Testis (tissue), 3 donors: Measurements from ENCODE around the gene ACE. TPM values are rescaled to one million over a fixed set of nuclear protein-coding genes. Genes with fewer than 3 reads are reported as not detected.

ENCODE experiments used
- DNase-seq: peaks from one replicate; pipeline ENCODE4 v3.0.0-alpha.2; 2019
- H3K27ac ChIP-seq, 2 donors: fragments of 200-600 bp; sonication (generic); one replicate each; pipeline ENCODE4 v1.5.1; 2019
- H3K27me3 ChIP-seq: fragments of 200-600 bp; sonication (generic); one replicate; pipeline ENCODE4 v1.5.1; 2019
- H3K36me3 ChIP-seq: fragments of 200-600 bp; sonication (generic); one replicate; pipeline ENCODE4 v1.5.1; 2017; ENCODE audit warnings: low read depth; ENCODE audit errors: missing control alignments
- H3K4me1 ChIP-seq: fragments of 200-600 bp; sonication (generic); one replicate; pipeline ENCODE4 v1.5.1; 2019
- H3K4me3 ChIP-seq, 2 donors: fragments of 200-600 bp; sonication (generic); one replicate each; pipeline ENCODE4 v1.5.1; 2017 to 2019
- H3K9me3 ChIP-seq: fragments of 200-600 bp; sonication (generic); one replicate; pipeline ENCODE4 v1.5.1; 2017
- CTCF ChIP-seq, 3 experiments: fragments of 450-650 bp in 2 of 3; fragments of 200-600 bp in 1 of 3; sonication (generic) in 1 of 3; IDR thresholded peaks; one replicate each; pipeline ENCODE4 v1.5.1; 2016 to 2019; ENCODE audit warnings: antibody characterized with exemption in 3 of 3, mild to moderate bottlenecking in 2 of 3, moderate library complexity in 1 of 3
- POLR2A ChIP-seq: fragments of 450-650 bp; IDR thresholded peaks from one replicate; pipeline ENCODE4 v1.6.1; 2017; ENCODE audit warnings: antibody characterized with exemption, mild to moderate bottlenecking, moderate library complexity
- WGBS, 2 donors: methylation state at CpG; one replicate each; pipeline ENCODE4 v1.1.5; 2018; 5-methylcytosine and 5-hydroxymethylcytosine counted together
- intact Hi-C: fragments of 100-400 bp; cut with DNase I; formaldehyde crosslinking; loops from one replicate; pipeline ENCODE4 v1.15.1; 2023; ENCODE audit warnings: low total_unique reads
- polyA plus RNA-seq: library from polyadenylated mRNA; stranded (reverse); fragments of 350-450 nt; fragmentation: Illumina TruSeq; extraction: RNeasy Lipid Tissue Mini Kit (QIAGEN cat#74804); gene quantifications from one replicate; pipeline ENCODE4 v1.2.3, GENCODE V29; 2014; ENCODE audit warnings: low read depth, low replicate concordance; ENCODE audit not compliant: insufficient read depth
- total RNA-seq, 2 donors: library from RNA; depleted of rRNA; stranded (reverse); fragments of >200 nt; gene quantifications; one replicate each; pipeline ENCODE4 v1.2.3, GENCODE V29; 2016

The ACE gene
- total and polyA plus RNA-seq, 3 donors from 2014 or later = 87.8 to 216 (median 174) TPM

- intact Hi-C loops = loop anchor here (10.0 kb wide), 1 partner anchor 59 kb away; the partner anchor contains the start of gene ACE
- Histone ChIP-seq H3K27ac (no peak overlapping the region), H3K9me3 (no peaks in the 10 kb centered on the region), H3K4me1 (peaks cover 9% of the 10 kb centered on the region), H3K4me3 (no peak overlapping the region), H3K27me3 (no peaks in the 10 kb centered on the region), H3K36me3 (no peaks in the 10 kb centered on the region)
- TF ChIP-seq CTCF (IDR thresholded peaks at IDR 0.05) (no peak), POLR2A (no peak)
- no peak for DNase-seq
- WGBS, 2 donors = 89 to 92% methylated on average over 19 to 20 of the region's 20 CpGs
Measured at GRCh38 chr17:63533433-63534077, 56.7 kb downstream of the ACE start.

- no peak overlapping the region for H3K4me3 ChIP-seq
- WGBS, 2 donors = 95% methylated on average over 17 of the region's 17 CpGs
- no peaks in the 10 kb centered on the region for H3K9me3 ChIP-seq
- H3K4me1 ChIP-seq = peaks cover 11% of the 10 kb centered on the region
- H3K36me3 ChIP-seq = no peaks in the 10 kb centered on the region
- intact Hi-C loops = loop anchor here (10.0 kb wide), 1 partner anchor 59 kb away; the partner anchor contains the start of gene ACE
- H3K27me3 ChIP-seq = no peaks in the 10 kb centered on the region
- no peak overlapping the region for H3K27ac ChIP-seq
- TF ChIP-seq CTCF (IDR thresholded peaks at IDR 0.05) (no peak), POLR2A (no peak)
- DNase-seq = no peak
Measured at GRCh38 chr17:63534078-63534570, 57.3 kb downstream of the ACE start.

- 91 to 93% methylated on average over 13 of the region's 13 CpGs for WGBS, 2 donors
- Histone ChIP-seq H3K4me3 (no peak overlapping the region), H3K9me3 (no peaks in the 10 kb centered on the region)
Measured at GRCh38 chr17:63534816-63535455, 58.1 kb downstream of the ACE start.

GRCh38 chr17:63535640-63536039, 58.8 kb downstream of the ACE start:
- Histone ChIP-seq H3K4me3 (no peak overlapping the region), H3K4me1 (peaks cover 11% of the 10 kb centered on the region), H3K27me3 (no peaks in the 10 kb centered on the region), H3K36me3 (no peaks in the 10 kb centered on the region), H3K27ac (no peak overlapping the region), H3K9me3 (no peaks in the 10 kb centered on the region)
- TF ChIP-seq CTCF (IDR thresholded peaks at IDR 0.05) (no peak), POLR2A (no peak)
- WGBS, 2 donors = 96 to 98% methylated on average over 9 to 24 of the region's 24 CpGs
- intact Hi-C loops = loop anchor here (10.0 kb wide), 1 partner anchor 61 kb away; the partner anchor contains the start of gene ACE
- no peak for DNase-seq

More at GRCh38 chr17:63534816-63535455, 58.1 kb downstream of the ACE start:
- Histone ChIP-seq H3K4me1 (peaks cover 11% of the 10 kb centered on the region), H3K36me3 (no peaks in the 10 kb centered on the region), H3K27me3 (no peaks in the 10 kb centered on the region), H3K27ac (no peak overlapping the region)
- intact Hi-C loops = loop anchor here (10.0 kb wide), 1 partner anchor 60 kb away; the partner anchor contains the start of gene ACE
- TF ChIP-seq POLR2A (no peak), CTCF (IDR thresholded peaks at IDR 0.05) (no peak)
- no peak for DNase-seq
